GM19397 (cell line): ENCODE data around the gene PLA2G4E.

Experiments used
- ATAC-seq: cut with Tn5 transposase; IDR thresholded peaks from one replicate; pipeline ENCODE4 v1.9.1; 2021; ENCODE audit warnings: mild to moderate bottlenecking, moderate library complexity; ENCODE audit not compliant: unreplicated experiment

PLA2G4E gene

GRCh38 chr15:42020713-42021273, at the start of gene PLA2G4E:
Gene PLA2G4E (minus strand): TSS chr15:42021042. CDS start chr15:42021030, 12 bp downstream.
- no peak for ATAC-seq

- ATAC-seq: no peak
These were observed 49.6 kb upstream of the PLA2G4E start for GRCh38 chr15:42070279-42070975.

GRCh38 chr15:42069496-42070278, 48.8 kb upstream of the PLA2G4E start:
- ATAC-seq: no peak

GRCh38 chr15:42069025-42069424, 48.2 kb upstream of the PLA2G4E start:
- ATAC-seq: no peak

- no peak for ATAC-seq
These were observed 47.8 kb upstream of the PLA2G4E start for GRCh38 chr15:42068601-42069000.

GRCh38 chr15:42066764-42067415, 46.0 kb upstream of the PLA2G4E start:
- no peak for ATAC-seq

GRCh38 chr15:42065468-42065867, 44.6 kb upstream of the PLA2G4E start:
- ATAC-seq: no peak

GRCh38 chr15:42065033-42065432, 44.2 kb upstream of the PLA2G4E start:
- ATAC-seq: peak; percentile 59

GRCh38 chr15:42064271-42064670, 43.4 kb upstream of the PLA2G4E start:
- ATAC-seq: no peak

GRCh38 chr15:42063122-42063848, 42.4 kb upstream of the PLA2G4E start:
- ATAC-seq: no peak

- ATAC-seq: no peak
These were observed 41.5 kb upstream of the PLA2G4E start for GRCh38 chr15:42062284-42062806.

- no peak for ATAC-seq
These were observed 40.0 kb upstream of the PLA2G4E start for GRCh38 chr15:42060797-42061196.

GRCh38 chr15:42060477-42060763, 39.6 kb upstream of the PLA2G4E start:
- no peak for ATAC-seq

- ATAC-seq: no peak
These were observed 39.0 kb upstream of the PLA2G4E start for GRCh38 chr15:42059661-42060476.

GRCh38 chr15:42058791-42059190, 37.9 kb upstream of the PLA2G4E start:
- no peak for ATAC-seq

- ATAC-seq: no peak
These were observed 37.2 kb upstream of the PLA2G4E start for GRCh38 chr15:42057799-42058646.

- ATAC-seq: no peak
These were observed 36.3 kb upstream of the PLA2G4E start for GRCh38 chr15:42056934-42057798.

GRCh38 chr15:42053914-42054313, 33.1 kb upstream of the PLA2G4E start:
- ATAC-seq: no peak
